ENCODE measurements around the gene HAL.

The HAL gene, protein sequence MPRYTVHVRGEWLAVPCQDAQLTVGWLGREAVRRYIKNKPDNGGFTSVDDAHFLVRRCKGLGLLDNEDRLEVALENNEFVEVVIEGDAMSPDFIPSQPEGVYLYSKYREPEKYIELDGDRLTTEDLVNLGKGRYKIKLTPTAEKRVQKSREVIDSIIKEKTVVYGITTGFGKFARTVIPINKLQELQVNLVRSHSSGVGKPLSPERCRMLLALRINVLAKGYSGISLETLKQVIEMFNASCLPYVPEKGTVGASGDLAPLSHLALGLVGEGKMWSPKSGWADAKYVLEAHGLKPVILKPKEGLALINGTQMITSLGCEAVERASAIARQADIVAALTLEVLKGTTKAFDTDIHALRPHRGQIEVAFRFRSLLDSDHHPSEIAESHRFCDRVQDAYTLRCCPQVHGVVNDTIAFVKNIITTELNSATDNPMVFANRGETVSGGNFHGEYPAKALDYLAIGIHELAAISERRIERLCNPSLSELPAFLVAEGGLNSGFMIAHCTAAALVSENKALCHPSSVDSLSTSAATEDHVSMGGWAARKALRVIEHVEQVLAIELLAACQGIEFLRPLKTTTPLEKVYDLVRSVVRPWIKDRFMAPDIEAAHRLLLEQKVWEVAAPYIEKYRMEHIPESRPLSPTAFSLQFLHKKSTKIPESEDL

DNA sequence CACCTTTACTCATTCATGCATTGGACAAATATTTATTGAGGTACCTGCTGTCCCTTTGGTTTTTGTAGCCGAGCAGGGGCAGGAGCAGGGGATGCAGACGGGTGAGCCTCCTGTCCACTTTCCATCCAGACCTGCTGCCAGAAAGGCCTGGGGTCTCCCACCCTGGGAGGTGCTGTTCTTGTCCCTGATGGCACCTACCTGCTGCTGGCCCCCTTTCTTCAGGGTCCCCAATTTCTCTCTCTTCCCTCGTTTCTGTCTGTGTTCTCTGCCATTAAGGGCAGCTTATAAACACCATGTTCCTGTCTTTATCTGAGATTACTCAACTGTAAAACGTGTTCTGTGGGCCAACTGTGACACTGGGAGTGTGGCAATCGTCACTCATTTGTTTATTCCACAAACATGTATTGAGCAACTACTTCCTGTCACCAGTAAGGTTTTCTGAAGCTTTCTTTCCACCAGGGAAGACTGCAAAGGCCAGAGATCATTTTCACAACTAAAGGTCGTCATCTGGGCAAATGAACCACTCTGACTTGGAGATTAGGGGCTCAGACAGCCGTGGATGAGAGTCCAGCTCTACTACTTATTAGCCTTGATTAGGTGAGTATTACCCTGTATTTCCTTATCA lies at the start of gene HAL:
TSS of gene HAL (minus strand) at position 311 of the 625 bp plus-strand sequence. CDS start 434 bp downstream, outside the sequence.
- FAIRE-seq: no peak
- no peak for DNase-seq (ENCODE audit: insufficient read length, low spot score)

DNA sequence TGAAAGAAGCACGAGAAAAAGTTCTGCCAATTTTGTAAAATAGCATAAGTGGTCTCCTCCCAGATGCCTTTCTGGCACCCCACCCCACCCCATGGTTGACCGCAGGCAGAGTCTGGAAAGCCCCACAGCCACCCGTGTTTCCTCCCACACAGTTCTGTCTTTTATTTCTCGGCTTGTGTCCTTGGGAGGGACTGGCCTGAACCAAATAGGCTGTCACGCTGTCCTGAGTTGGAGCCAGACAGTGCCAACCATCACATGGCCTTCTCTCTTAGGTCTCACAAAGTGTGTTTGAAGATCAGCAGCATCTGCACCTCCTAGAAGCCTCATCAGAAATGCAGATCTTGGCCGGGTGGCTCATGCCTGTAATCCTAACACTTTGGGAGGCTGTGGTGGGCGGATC lies 49.4 kb upstream of the HAL start:
- FAIRE-seq (no peak), DNase-seq (ENCODE audit: insufficient read length, low spot score) (no peak)

DNA sequence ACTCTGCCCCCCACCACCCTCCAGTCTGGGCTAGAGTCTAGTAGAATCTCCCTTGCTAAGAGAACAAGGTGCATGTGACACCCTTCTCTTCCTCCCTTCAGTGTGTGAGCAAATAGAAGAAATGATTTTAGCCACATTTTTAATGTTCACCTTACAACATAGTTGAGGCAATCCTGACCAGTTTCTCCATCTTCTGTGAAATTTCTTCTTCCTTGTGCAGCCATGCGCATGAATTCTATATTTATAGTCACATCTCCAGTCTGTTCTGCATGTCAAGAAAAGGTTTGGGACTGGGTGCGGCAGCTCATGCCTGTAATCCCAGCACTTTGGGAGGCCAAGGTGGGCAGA lies 48.8 kb upstream of the HAL start:
- FAIRE-seq (no peak), DNase-seq (ENCODE audit: insufficient read length, low spot score) (no peak)

DNA sequence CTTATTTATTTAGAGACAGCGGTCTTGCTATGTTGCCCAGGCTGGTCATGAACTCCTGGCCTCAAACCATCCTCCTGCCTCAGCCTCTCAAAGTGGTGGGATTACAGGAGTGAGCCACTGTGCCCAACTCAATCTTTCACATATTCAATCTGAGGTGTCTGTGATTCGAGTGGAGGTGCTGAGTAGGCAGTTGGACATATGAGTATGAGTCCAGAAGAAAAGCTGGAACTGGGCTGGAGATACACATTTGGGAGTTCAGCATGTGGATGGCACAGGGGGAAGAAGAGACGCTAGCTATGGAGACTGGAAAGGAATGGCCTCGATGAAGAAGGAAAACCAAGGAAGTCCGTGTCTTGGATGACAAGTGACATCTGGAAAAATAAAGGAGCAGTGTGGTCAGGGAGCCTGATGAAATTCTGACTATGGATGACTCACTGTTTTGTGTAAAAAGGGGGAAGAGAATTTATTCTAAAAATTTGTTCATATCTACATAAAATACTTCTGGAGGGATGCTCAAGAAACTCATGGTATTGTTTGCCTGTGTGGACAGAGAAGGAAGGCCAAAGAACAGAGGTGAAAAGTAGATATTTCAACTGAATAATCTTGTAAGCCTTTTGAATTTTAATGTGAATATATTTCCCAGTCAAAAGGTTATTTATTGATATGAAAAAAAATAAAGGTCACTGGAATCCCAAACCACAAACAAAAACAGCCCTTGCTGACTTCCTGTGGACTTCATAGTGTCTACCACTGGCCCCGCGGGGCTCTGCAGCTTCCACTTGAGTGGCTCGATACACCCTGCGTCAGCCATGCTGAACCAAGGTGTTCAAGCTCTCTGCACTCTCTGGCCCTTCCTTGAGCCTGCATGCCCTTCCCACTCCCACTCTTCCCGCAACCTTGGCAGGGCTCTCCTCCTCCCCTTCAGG lies 48.1 kb upstream of the HAL start:
- peak; percentile 37 for DNase-seq (ENCODE audit: insufficient read length, low spot score)

DNA sequence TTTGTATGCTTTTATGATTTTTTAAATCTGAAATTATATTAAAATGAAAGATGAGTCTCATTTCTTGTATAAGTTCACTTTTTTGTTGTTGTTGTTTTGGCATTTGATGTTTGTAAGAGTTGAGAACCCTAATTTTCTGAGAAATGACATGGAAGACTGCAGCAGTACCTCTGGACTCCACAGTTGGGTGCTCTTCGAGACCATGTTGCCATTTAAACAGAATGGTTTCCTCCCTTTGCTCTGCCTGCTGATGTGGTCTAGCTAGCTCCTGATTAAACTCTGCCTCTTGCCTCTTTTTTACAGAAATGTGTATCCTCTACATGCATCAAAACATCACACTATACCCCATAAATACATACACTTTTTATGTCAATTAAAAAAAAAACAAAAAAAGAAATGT lies 45.0 kb upstream of the HAL start:
- no peak for FAIRE-seq
- no peak for DNase-seq (ENCODE audit: insufficient read length, low spot score)

More for the DNA sequence above, 48.1 kb upstream of the HAL start:
- no peak for FAIRE-seq

DNA sequence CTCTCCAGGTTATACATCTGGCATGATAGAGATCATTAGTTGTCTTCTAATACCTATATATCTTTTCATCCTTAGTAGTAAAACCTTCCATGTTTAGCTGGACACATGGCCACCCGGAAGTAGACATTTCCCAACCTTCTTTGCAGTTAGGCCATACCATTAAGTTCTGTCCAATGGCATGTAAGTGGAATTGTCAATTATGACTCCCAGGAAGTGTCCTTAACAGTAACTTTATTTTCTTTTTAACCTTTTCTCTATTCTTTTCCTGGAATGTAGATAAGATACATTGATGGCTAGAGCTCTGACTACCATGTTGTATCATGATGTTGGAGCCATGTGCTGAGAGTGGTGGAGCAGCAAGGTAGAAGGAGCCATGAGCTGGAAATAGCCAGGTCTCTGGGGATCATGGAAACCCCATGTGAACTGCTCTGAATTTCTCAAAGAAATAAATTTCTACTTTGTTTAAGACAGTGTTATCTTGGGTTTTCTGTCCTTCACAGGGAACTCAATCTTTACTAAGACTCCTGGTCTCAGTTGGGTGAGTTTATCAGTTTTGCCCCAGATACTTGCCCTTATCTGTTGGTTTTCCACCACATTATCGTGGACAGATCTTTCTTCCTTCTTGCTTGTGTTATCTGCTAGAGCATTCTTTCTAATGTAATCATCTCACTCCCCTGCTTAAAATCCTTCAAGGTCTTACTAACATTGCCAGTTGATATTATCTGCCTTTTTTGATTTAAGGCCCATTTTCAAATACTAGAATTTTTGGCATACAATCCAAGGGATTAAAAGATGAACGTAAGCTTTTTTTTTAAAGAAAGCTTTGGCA lies 44.4 kb upstream of the HAL start:
- FAIRE-seq (no peak), DNase-seq (ENCODE audit: insufficient read length, low spot score) (no peak)

DNA sequence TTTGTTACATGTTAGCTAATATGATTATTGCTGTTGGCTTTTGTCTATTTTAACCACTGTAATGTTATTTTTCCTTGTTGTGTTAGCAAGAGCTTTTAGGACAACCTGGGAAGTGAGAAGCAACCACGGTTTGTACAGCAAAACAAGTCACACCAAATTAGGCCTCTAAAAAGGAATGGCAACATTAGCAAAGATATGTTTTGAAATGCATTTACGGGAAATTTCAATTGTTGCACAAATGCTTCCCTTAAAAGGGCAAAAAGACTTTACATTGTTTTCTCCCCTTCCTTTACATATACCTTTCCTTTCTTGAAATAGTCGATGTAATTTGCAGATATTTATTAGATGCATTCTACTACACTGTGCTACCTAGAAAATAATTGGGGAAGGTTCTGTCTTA lies 43.4 kb upstream of the HAL start:
- FAIRE-seq (no peak), DNase-seq (ENCODE audit: insufficient read length, low spot score) (no peak)

DNA sequence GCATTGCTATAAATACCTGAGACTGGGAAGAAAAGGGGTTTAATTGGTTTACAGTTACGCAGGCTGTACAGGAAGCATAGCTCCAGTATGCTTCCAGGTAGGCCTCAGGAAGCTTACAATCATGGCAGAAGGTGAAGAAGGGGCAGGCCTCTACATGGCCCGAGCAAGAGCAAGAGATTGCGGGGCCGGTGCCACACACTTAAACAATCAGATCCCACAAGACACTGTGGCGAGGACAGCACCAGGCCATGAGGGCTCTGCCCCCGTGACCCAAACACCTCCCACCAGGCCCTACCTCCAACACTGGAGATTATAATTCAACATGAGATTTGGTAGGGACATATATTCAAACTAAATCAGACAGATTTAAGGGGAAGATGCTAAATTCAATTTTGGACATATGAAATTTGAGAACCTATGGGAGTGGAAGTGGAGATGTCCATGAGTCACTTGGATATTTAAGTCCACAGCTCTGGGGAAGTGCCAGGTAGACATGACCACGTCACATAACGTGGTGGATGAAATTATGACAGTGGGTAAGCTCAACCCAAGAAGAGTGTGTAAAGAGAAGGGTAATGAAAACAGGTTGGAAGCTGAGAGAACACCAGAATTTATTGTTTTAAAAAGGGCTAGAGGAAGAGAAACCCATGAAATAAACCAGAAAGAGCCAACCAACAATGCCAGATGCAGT lies 40.8 kb upstream of the HAL start:
- no peak for DNase-seq (ENCODE audit: insufficient read length, low spot score)
- FAIRE-seq: no peak

DNA sequence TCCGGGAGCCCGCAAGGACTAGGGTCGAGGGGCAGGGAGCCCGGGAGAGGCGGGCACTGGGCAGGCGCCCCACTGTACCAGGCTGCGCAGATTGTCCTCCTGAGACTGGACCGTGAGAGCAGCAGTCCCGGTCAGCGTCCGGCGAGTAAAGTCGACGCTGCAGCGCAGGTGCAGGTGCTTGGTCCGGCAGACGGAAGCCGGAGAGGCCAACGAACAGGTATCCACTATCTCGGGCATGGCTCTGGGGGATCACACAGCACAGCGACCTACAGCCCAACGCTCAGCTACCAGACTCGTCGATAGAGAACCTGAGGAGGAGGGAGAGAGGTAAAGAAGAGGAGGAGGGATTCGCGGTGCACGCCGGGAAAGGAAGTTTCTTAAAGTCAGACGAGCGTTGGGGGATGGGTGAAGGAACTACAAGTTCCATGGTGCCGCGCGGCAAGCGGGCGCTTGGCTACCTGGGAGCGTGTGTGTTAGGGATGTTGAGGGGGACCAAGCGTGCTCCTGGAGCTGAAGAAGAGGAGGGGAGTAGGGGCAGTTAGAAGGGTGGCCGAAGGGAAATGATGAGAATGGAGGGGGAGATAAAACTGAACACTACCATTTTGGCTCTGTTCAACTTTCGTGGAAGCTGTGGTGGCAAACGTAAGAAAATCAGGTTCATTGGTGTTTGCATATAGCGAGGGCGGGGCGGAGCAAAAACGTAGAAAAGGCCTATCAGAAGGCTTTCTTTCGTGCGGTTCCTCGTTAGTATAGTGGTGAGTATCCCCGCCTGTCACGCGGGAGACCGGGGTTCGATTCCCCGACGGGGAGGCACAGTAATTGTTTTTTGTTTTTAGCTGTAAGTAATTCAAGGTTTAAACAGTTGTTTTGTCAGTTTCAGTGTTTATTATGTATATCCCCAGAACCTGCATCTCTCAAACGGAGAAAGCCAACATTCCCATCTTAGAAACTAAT lies 39.4 kb upstream of the HAL start, which contains the start of gene LTA4H:
TSS of gene LTA4H (minus strand) at position 305 of the 954 bp plus-strand sequence. CDS start at position 237, 68 bp downstream.
- FAIRE-seq: peak; percentile 66

DNA sequence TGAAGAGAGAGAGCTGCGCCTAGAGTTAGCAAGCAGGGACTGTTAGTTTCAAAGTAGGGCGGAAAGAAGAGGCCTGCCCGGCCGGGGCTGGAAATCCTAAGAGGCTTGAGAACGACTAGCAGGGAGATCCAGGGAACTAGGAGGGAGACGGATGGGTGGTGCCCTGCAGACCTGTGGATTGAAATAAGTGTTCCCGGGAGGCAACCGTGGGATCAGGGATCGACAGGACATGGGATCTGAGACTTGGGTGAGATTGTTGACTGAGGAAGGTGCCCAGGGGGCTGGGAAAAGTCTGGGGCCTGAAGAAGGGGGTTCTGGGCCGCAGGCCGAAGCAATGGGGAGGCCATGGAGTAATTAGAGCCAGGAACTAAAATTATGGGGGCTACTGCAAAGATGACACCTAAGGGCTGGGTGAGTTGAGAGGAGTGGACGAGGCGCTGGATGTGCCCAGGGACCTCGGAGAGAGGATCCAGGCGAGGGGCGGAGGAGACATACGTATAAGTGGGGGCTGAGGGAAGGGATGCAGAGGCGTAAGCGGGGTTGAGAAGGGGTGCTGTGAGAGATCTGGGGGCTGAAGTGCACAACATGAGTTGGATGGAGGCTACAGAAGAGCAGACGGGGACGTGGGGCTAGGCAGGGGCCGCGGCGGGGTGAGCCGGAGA lies 38.6 kb upstream of the HAL start:
- DNase-seq (ENCODE audit: insufficient read length, low spot score) (peak; percentile 29), FAIRE-seq (no peak)

More for the DNA sequence above, 39.4 kb upstream of the HAL start, which contains the start of gene LTA4H:
- peak; percentile 92 for DNase-seq (ENCODE audit: insufficient read length, low spot score)

DNA sequence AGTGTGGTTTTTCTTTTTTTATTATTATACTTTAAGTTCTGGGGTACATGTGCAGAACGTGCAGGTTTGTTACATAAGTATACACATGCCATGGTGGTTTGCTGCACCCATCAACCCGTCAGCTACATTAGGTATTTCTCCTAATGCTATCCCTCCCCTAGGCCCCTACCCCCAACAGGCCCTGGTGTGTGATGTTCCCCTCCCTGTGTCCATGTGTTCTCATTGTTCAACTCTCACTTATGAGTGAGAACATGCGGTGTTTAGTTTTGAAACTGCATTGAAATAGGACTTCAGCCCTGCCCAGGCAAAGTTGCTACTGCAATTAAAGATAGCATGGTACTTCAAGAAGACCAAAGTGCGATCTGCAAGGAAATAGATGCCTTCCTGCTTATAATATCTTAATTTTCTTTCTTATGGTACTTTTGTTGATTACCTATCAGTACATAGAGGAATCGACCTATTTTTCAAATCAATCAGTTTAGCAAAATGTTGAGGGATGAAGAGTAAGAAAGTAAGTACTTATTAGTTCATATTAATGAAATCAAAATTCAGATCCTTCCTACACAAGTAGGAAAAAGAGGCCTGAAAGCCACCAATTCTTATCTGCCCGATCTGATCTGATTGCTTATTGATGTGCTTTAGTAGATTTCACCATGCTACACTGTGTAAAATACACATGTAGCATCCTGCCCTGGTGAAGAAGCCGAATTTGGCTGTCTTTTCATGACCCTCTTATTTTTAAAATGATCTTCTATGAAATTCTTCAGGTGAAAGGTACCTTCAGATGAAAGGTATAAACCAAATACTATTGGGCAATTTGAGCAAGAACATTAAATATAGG lies 37.6 kb upstream of the HAL start:
- DNase-seq (ENCODE audit: insufficient read length, low spot score) (no peak), FAIRE-seq (no peak)

DNA sequence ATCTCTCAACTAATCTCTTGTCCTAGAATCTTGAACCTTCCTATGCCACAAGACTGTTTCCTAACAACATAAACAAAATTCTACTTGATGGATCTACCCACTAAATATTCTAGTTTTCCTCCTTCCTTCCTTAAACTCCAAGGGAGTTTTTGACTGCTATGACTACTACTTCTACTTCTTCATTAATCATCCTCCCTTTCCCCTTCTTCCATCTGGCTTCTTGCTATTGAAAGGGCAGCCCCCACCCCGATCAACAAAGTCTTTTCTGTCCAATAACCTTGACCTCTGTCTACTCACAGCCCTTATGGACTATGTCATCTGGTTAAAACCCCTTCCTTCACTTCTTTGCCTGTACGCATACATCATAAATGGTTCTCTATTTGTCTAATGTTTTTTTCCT lies 33.7 kb upstream of the HAL start:
- no peak for FAIRE-seq
- no peak for DNase-seq (ENCODE audit: insufficient read length, low spot score)

DNA sequence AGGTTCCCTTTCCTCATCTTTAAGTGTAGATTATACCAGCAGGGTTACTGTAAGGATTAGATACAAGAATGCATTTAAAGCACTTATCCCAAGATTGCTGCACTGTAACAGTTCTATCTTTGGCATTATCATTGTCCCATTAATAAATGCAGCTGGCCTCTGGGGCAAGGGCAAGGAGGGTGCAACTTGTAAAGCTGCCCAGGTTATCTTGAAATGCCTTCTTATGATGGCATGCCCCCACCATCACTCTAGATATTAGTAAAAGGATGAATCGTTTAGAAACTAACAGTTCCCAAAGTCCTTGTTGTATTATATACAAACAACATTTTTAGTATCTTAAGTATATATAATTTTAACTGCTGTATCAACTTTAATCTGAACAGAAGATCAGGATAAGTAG lies 32.4 kb upstream of the HAL start:
- FAIRE-seq: no peak
- no peak for DNase-seq (ENCODE audit: insufficient read length, low spot score)

DNA sequence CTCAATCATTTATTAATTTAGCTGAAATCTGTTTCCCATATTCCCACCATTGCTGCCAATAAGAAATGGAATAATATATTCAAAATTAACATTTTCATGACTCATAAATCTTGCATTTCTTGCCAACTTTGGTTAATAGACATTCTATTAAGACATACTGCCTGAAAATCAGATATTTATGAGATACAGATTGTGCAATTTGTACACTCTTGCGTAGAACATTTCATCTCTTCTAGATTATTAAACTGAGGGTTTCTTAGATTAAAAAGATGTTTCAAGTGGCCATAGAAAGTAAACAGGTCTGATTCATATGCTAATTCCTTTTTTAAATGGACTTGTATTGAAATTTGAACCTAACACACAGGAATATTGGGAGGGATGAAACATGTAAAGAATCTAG lies 30.2 kb upstream of the HAL start:
- DNase-seq (ENCODE audit: insufficient read length, low spot score) (no peak), FAIRE-seq (no peak)

DNA sequence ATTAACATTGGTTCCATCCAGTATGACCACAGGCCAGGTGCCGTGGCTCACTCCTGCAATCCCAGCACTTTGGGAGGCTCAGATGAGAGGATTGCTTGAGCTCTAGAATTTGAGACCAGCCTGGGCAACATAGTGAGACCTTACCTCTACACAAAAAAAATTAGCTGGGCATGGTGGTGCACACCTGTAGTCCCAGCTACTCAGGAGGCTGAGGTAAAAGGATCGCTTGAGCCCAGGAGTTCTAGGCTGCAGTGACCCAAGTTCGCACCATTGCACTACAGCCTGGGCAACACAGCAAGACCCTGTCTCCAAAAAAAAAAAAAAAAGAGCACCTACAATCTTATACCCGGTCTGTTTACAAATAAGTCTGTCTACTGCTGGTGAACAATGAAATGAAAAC lies 29.4 kb upstream of the HAL start:
- no peak for FAIRE-seq
- no peak for DNase-seq (ENCODE audit: insufficient read length, low spot score)

DNA sequence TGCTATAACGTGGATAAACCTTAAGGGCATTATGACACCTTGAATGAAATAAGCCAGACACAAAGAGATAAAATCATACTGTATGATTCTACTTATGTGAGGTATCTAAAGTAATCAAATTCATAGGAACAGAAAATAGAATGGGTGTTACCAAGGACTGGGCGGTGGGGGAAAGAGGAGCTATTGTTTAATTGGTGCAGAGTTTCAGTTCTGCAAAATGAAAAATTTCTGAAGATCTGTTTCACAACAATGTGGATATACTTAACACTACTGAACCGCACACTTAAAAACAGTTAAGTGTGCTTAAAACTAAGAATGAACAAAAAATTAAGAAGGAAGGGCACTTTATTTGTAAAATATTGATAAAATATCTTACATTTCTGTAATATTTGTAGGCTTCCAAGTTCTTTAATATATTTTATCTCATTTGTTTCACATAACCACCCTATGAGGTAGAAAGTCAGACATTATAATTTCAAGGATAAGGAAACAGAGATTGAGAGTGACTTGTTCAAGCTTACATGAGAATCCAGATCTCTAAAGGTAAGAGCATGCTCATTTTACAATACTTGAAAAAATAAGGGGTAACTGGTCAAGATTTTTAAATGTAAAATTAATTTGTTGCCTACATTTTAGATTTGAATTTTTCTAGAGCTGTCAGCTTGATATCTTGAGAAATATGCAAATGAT lies 24.3 kb upstream of the HAL start:
- no peak for DNase-seq (ENCODE audit: insufficient read length, low spot score)
- no peak for FAIRE-seq
